H1 (cell line): ENCODE measurements around the gene NAT9. TPM values are rescaled to one million over a fixed set of nuclear protein-coding genes. Genes with fewer than 3 reads are reported as not detected.

ENCODE experiments used
- CTCF ChIA-PET: fragments of 300-600 bp; sonication (Branson Sonifier 250); formaldehyde crosslinking; loops from one replicate; lab custom pipeline; 2021; ENCODE audit not compliant: partially characterized antibody; lab: Charles Lee
- POLR2A ChIA-PET: fragments of 300-600 bp; sonication (Branson Sonifier 250); formaldehyde crosslinking; loops from one replicate; lab custom pipeline; 2021; ENCODE audit warnings: inconsistent platforms; ENCODE audit not compliant: partially characterized antibody; lab: Charles Lee
- DNase-seq, 2 experiments: peaks; one replicate each; pipeline versions ENCODE4 v3.0.0 to v3.0.0-alpha.2; 2010 to 2022; ENCODE audit warnings: low spot score in 2 of 2, low read depth in 1 of 2, mixed read lengths in 1 of 2
- FAIRE-seq: peaks from 2 replicates; lab custom pipeline; 2011; peaks lifted over from hg19 to GRCh38; lab: Jason Lieb, UNC
- H2AFZ ChIP-seq: 2 replicates; pipeline ENCODE4 v1.8.1; 2012; ENCODE audit warnings: low read length, inconsistent platforms
- H2AK5ac ChIP-seq: 2 replicates; pipeline ENCODE4 v1.6.1; 2013; ENCODE audit warnings: low read depth, low read length
- H2BK120ac ChIP-seq: replicated peaks from 2 replicates; pipeline ENCODE3; 2013; ENCODE audit warnings: low read depth, low read length, inconsistent platforms
- H2BK12ac ChIP-seq: 2 replicates; pipeline ENCODE4 v1.6.1; 2013; ENCODE audit warnings: low read depth, low read length
- H2BK15ac ChIP-seq: 2 replicates; pipeline ENCODE4 v1.6.1; 2013; ENCODE audit warnings: low read length
- H2BK20ac ChIP-seq: 2 replicates; pipeline ENCODE4 v1.6.1; 2013; ENCODE audit warnings: low read length
- H2BK5ac ChIP-seq: 2 replicates; pipeline ENCODE4 v1.6.1; 2013; ENCODE audit warnings: low read depth, low read length
- H3K14ac ChIP-seq: 2 replicates; pipeline ENCODE4 v1.6.1; 2013; ENCODE audit warnings: inconsistent platforms; ENCODE audit not compliant: insufficient read length
- H3K18ac ChIP-seq: 2 replicates; pipeline ENCODE4 v1.6.1; 2013; ENCODE audit warnings: low read length; ENCODE audit errors: extremely low read depth
- H3K23ac ChIP-seq: 2 replicates; pipeline ENCODE4 v1.6.1; 2013; ENCODE audit warnings: inconsistent platforms; ENCODE audit not compliant: insufficient read length
- H3K23me2 ChIP-seq: 2 replicates; pipeline ENCODE4 v1.6.1; 2013; ENCODE audit warnings: low read depth, low read length
- H3K27ac ChIP-seq: 2 replicates; pipeline ENCODE4 v1.6.1; 2011; ENCODE audit warnings: low read depth, low read length, inconsistent platforms
- H3K27me3 ChIP-seq, 4 experiments: replicated peaks in 1 of 4; 1 replicate in 1 of 4; 2 replicates in 3 of 4; pipeline versions ENCODE4 v1.6.1 to v1.8.1; 2011 to 2013; ENCODE audit warnings: low read length in 3 of 4, mild to moderate bottlenecking in 3 of 4, inconsistent platforms in 2 of 4, mixed read lengths in 2 of 4, moderate library complexity in 1 of 4; ENCODE audit not compliant: control insufficient read depth in 3 of 4, insufficient read depth in 3 of 4; ENCODE audit errors: extremely low read depth in 1 of 4
- H3K36me3 ChIP-seq, 4 experiments: 2 replicates each; pipeline versions ENCODE4 v1.6.1 to v1.8.1; 2011 to 2013; ENCODE audit warnings: mild to moderate bottlenecking in 4 of 4, low read length in 3 of 4, moderate library complexity in 2 of 4, control low read depth in 1 of 4, inconsistent platforms in 1 of 4; ENCODE audit not compliant: insufficient read depth in 4 of 4, control insufficient read depth in 2 of 4
- H3K4ac ChIP-seq: replicated peaks from 2 replicates; pipeline ENCODE3; 2013; ENCODE audit warnings: low read length, low read depth, mixed read lengths, inconsistent platforms; ENCODE audit not compliant: insufficient read length
- H3K4me1 ChIP-seq, 4 experiments: replicated peaks in 1 of 4; 1 replicate in 1 of 4; 2 replicates in 3 of 4; pipeline versions ENCODE4 v1.6.1 to v1.8.1; 2011 to 2013; ENCODE audit warnings: low read length in 3 of 4, inconsistent platforms in 2 of 4, mixed read lengths in 1 of 4; ENCODE audit not compliant: insufficient read depth in 4 of 4, control insufficient read depth in 3 of 4
- H3K4me2 ChIP-seq, 2 experiments: 2 replicates each; pipeline versions ENCODE4 v1.6.1 to v1.8.1; 2011 to 2013; ENCODE audit warnings: low read depth in 2 of 2, low read length in 2 of 2, control low read depth in 1 of 2, inconsistent platforms in 1 of 2, mild to moderate bottlenecking in 1 of 2; ENCODE audit not compliant: insufficient read depth in 1 of 2
- H3K4me3 ChIP-seq, 4 experiments: fragments of 200-600, 300-600 bp in 1 of 4; sonication (generic), shearing (Covaris generic), sonication (Bioruptor Twin) in 1 of 4; 2 replicates each; pipeline versions ENCODE4 v1.5.1 to v1.8.1; 2011 to 2016; ENCODE audit warnings: low read length in 4 of 4, low read depth in 3 of 4, control low read depth in 2 of 4, inconsistent platforms in 2 of 4, mild to moderate bottlenecking in 2 of 4, mixed read lengths in 1 of 4, moderate library complexity in 1 of 4; ENCODE audit not compliant: insufficient read depth in 2 of 4; ENCODE audit errors: extremely low read depth in 1 of 4
- H3K56ac ChIP-seq: replicated peaks from 2 replicates; pipeline ENCODE3; 2013; ENCODE audit warnings: low read depth, mild to moderate bottlenecking, mixed read lengths, low read length, inconsistent platforms; ENCODE audit not compliant: insufficient read length
- H3K79me1 ChIP-seq: 2 replicates; pipeline ENCODE4 v1.6.1; 2013; ENCODE audit warnings: low read depth, low read length, control low read depth
- H3K79me2 ChIP-seq, 2 experiments: 2 replicates each; pipeline versions ENCODE4 v1.6.1 to v1.8.1; 2012 to 2013; ENCODE audit warnings: low read length in 2 of 2, mild to moderate bottlenecking in 2 of 2, inconsistent platforms in 1 of 2; ENCODE audit not compliant: insufficient read depth in 2 of 2, control insufficient read depth in 1 of 2
- H3K9ac ChIP-seq, 4 experiments: replicated peaks in 1 of 4; 1 replicate in 1 of 4; 2 replicates in 3 of 4; pipeline versions ENCODE4 v1.6.1 to v1.8.1; 2011 to 2013; ENCODE audit warnings: low read depth in 3 of 4, low read length in 3 of 4, control low read depth in 2 of 4, mild to moderate bottlenecking in 2 of 4, moderate library complexity in 2 of 4, inconsistent platforms in 1 of 4; ENCODE audit errors: extremely low read depth in 1 of 4
- H3K9me3 ChIP-seq, 2 experiments: 2 replicates each; pipeline versions ENCODE4 v1.6.1 to v1.8.1; 2012 to 2013; ENCODE audit warnings: mild to moderate bottlenecking in 2 of 2, moderate library complexity in 2 of 2, control low read depth in 1 of 2, inconsistent platforms in 1 of 2, low read depth in 1 of 2, low read length in 1 of 2, mixed read lengths in 1 of 2; ENCODE audit not compliant: insufficient read depth in 2 of 2
- H4K20me1 ChIP-seq, 2 experiments: replicated peaks in 1 of 2; 2 replicates each; pipeline versions ENCODE3 to v1.8.1; 2011 to 2013; ENCODE audit warnings: inconsistent platforms in 2 of 2, low read length in 2 of 2, mild to moderate bottlenecking in 1 of 2; ENCODE audit not compliant: insufficient read depth in 2 of 2, control insufficient read depth in 1 of 2
- H4K5ac ChIP-seq: 2 replicates; pipeline ENCODE4 v1.6.1; 2013; ENCODE audit warnings: low read length, low read depth, mixed read lengths, inconsistent platforms; ENCODE audit not compliant: insufficient read length
- H4K8ac ChIP-seq: 2 replicates; pipeline ENCODE4 v1.8.0; 2013; ENCODE audit warnings: mild to moderate bottlenecking, moderate library complexity, low read length, inconsistent platforms; ENCODE audit not compliant: insufficient read depth; ENCODE audit errors: extremely low read depth
- H4K91ac ChIP-seq: replicated peaks from 2 replicates; pipeline ENCODE3; 2013; ENCODE audit warnings: low read length, mixed read lengths, inconsistent platforms; ENCODE audit not compliant: insufficient read length
- CBX8 ChIP-seq: fragments of 300-800, 300-1000 bp; sonication (generic); IDR thresholded peaks from 2 replicates; pipeline ENCODE4 v1.7.1; 2016; ENCODE audit warnings: low read depth, low read length, borderline replicate concordance
- HDAC6 ChIP-seq: IDR thresholded peaks from one replicate; pipeline ENCODE4 v1.7.1; 2012; ENCODE audit warnings: low read depth, mild to moderate bottlenecking, inconsistent platforms, low read length, moderate library complexity
- RAD21 ChIP-seq, 2 experiments: IDR thresholded peaks in 1 of 2; conservative IDR thresholded peaks in 1 of 2; 2 replicates each; pipeline ENCODE4 v1.6.1; 2011; ENCODE audit warnings: low read depth in 2 of 2, low read length in 2 of 2, improper control_type of control experiment in 1 of 2, inconsistent platforms in 1 of 2, mild to moderate bottlenecking in 1 of 2, moderate library complexity in 1 of 2
- WGBS, 2 experiments: shearing (Covaris generic) in 1 of 2; methylation state at CpG; one replicate each; pipeline versions ENCODE4 v1.1.6 to v1.1.7; 2013 to 2015; ENCODE audit warnings: low lambda C conversion rate in 2 of 2, mixed read lengths in 2 of 2, inconsistent platforms in 1 of 2, low coverage in 1 of 2, missing lambda C conversion rate in 1 of 2; ENCODE audit not compliant: insufficient replicate concordance in 2 of 2, insufficient coverage in 1 of 2, insufficient read length in 1 of 2; ENCODE audit errors: extremely low coverage in 1 of 2, missing lambda C conversion rate in 1 of 2; 5-methylcytosine and 5-hydroxymethylcytosine counted together
- polyA plus RNA-seq, 7 experiments: library from polyadenylated mRNA; depleted of rRNA in 3 of 7; stranded (reverse) in 5 of 7; unstranded in 2 of 7; fragments of >200 nt in 5 of 7; fragments of 200-250 nt in 2 of 7; gene quantifications; 1 replicate in 5 of 7; 2 replicates in 1 of 7; 4 replicates in 1 of 7; pipeline versions ENCODE4 v1.2.1 to v1.2.3, GENCODE V29; 2011 to 2013; ENCODE audit warnings: missing spikeins in 2 of 7, mixed read lengths in 2 of 7
- total RNA-seq: library from RNA; stranded (reverse); fragmentation: NEBNext Ultra II Directional; extraction: Animal tissue kit (Norgen Biotek cat#: 25700); gene quantifications from 2 replicates; pipeline ENCODE4 v1.2.1, GENCODE V29; 2021

The NAT9 gene
- total and polyA plus RNA-seq, 2 of the 8 experiments (the other 6 are each of a cell fraction or from before 2014, with no cell fraction given), result 32.3 to 42.7 TPM

GRCh38 chr17:74742153-74742515, 34.0 kb downstream of the NAT9 start:
- H4K8ac ChIP-seq, result no peak overlapping the region
- peak overlapping the region; percentile 77 for H4K91ac ChIP-seq
- no peaks in the 10 kb centered on the region for H4K20me1 ChIP-seq
- H3K36me3 ChIP-seq, result no peaks in the 10 kb centered on the region
- H4K5ac ChIP-seq, result no peak overlapping the region
- 68% methylated on average over 3 of the region's 4 CpGs; no CpG with 5 or more reads in 1 of the 2 experiments for WGBS, 2 experiments
- no peak for FAIRE-seq
- peaks cover 0 to 3% (median 0%) of the 10 kb centered on the region in 4 experiments; a peak in 2 of 7 replicates for H3K27me3 ChIP-seq
- no peaks in the 10 kb centered on the region for H3K9me3 ChIP-seq
- H3K14ac ChIP-seq, result no peak overlapping the region
- H3K4me1 ChIP-seq, result peaks cover 10 to 29% (median 19%) of the 10 kb centered on the region in 4 experiments
- no peaks in the 10 kb centered on the region for H3K79me1 ChIP-seq
- H2BK120ac ChIP-seq, result no peak overlapping the region
- H2BK15ac ChIP-seq, result 0 out of 2 replicates have a peak overlapping the region, but pooled peaks have one; percentile 8
- peak overlapping the region; percentile 63; the same call in 1 of the 2 replicates for H2BK12ac ChIP-seq
- H3K4ac ChIP-seq, result no peak overlapping the region
- no peak overlapping the region for H2BK20ac ChIP-seq
- peak overlapping the region; percentile 68; the same call in 1 of the 2 replicates for H3K18ac ChIP-seq
- peak overlapping the region; percentile 53; the same call in 1 of the 2 replicates for H2BK5ac ChIP-seq
- H3K4me2 ChIP-seq, result no peak overlapping the region
- CTCF ChIA-PET, result interaction anchor here (0.8 to 3.2 kb wide), 14 partner anchors 10 to 176 kb away, joined by 3 to 23 read pairs (median 4); no protein-coding TSS in a partner anchor
- H3K27ac ChIP-seq, result no peak overlapping the region
- H3K23me2 ChIP-seq, result peaks cover 6% of the 10 kb centered on the region; the same call in 1 of the 2 replicates
- DNase-seq, result no peak
- no peak overlapping the region for H3K9ac ChIP-seq
- no peak overlapping the region for H3K23ac ChIP-seq
- H3K4me3 ChIP-seq, result no peak overlapping the region
- H3K79me2 ChIP-seq, result no peaks in the 10 kb centered on the region
- H2AK5ac ChIP-seq, result 0 out of 2 replicates have a peak overlapping the region, but pooled peaks have one; percentile 55
- no peak overlapping the region for H3K56ac ChIP-seq
- no peak overlapping the region for H2AFZ ChIP-seq
- POLR2A ChIA-PET, result interaction anchor here (0.7 to 1.8 kb wide), 5 partner anchors 8 to 41 kb away, joined by 3 to 4 read pairs (median 3); partner anchors contain the start of gene NAT9
- TF ChIP-seq HDAC6, result no peak
- no peak for TF ChIP-seq RAD21 (IDR thresholded peaks at IDR 0.05 in 1 of 2, conservative IDR thresholded peaks at IDR 0.05 in 1 of 2; ENCODE audit: low read depth in 2 of 2, low read length in 2 of 2)
- no peak for TF ChIP-seq CBX8
